Breast epithelium (tissue), 4 donors: ENCODE measurements around the gene ARHGAP26. TPM values are rescaled to one million over a fixed set of nuclear protein-coding genes. Genes with fewer than 3 reads are reported as not detected.

Experiments used
- DNase-seq, 2 donors: peaks; one replicate each; pipeline ENCODE4 v3.0.0-alpha.2; 2019; ENCODE audit warnings: low spot score in 2 of 2
- H3K27ac ChIP-seq, 2 donors: fragments of 200-600 bp; sonication (generic) in 1 of 2; one replicate each; pipeline ENCODE4 v1.5.1; 2016 to 2019; ENCODE audit warnings: mild to moderate bottlenecking in 1 of 2
- H3K27me3 ChIP-seq, 2 donors: fragments of 200-600 bp; sonication (generic) in 1 of 2; one replicate each; pipeline versions ENCODE4 v1.5.1 to v1.6.0; 2017 to 2019; ENCODE audit warnings: control low read depth in 1 of 2, mild to moderate bottlenecking in 1 of 2
- H3K36me3 ChIP-seq: fragments of 200-600 bp; one replicate; pipeline ENCODE4 v1.5.1; 2019
- H3K4me1 ChIP-seq, 2 donors: fragments of 200-600 bp; sonication (generic); one replicate each; pipeline ENCODE4 v1.5.1; 2016 to 2019; ENCODE audit warnings: control low read depth in 1 of 2
- H3K4me3 ChIP-seq, 3 donors: fragments of 200-600 bp; sonication (generic); 1 replicate in 2 of 3; 2 replicates in 1 of 3; pipeline ENCODE4 v1.5.1; 2016 to 2019; ENCODE audit warnings: mild to moderate bottlenecking in 3 of 3, moderate library complexity in 2 of 3
- H3K9me3 ChIP-seq, 2 donors: fragments of 200-600 bp; sonication (generic) in 1 of 2; one replicate each; pipeline ENCODE4 v1.5.1; 2016 to 2019; ENCODE audit warnings: control low read depth in 1 of 2
- POLR2A ChIP-seq: fragments of 450-650 bp; IDR thresholded peaks from one replicate; pipeline ENCODE4 v1.6.1; 2016; ENCODE audit warnings: antibody characterized with exemption, mild to moderate bottlenecking, moderate library complexity
- POLR2AphosphoS5 ChIP-seq, 3 donors: sonication (generic); formaldehyde crosslinking; IDR thresholded peaks; one replicate each; pipeline ENCODE4 v1.6.1; 2017; ENCODE audit warnings: antibody characterized with exemption in 3 of 3
- intact Hi-C: fragments of 100-400 bp; cut with DNase I; formaldehyde crosslinking; loops from one replicate; pipeline ENCODE4 v1.15.1; 2023; ENCODE audit warnings: low total_unique reads
- total RNA-seq, 3 donors: library from RNA; depleted of rRNA; stranded (reverse); fragments of >200 nt; gene quantifications; one replicate each; pipeline ENCODE4 v1.1.0, GENCODE V29; 2016
- TF ChIP-seq, protein P1 (sequence below), 3 donors: fragments of 450-650 bp; IDR thresholded peaks; one replicate each; pipeline ENCODE4 v1.5.1; 2016 to 2017; ENCODE audit warnings: antibody characterized with exemption in 3 of 3, mild to moderate bottlenecking in 3 of 3, moderate library complexity in 3 of 3

ARHGAP26 gene
- total RNA-seq, 3 donors from 2014 or later: 33.1 to 89.0 (median 56.4) TPM

DNA sequence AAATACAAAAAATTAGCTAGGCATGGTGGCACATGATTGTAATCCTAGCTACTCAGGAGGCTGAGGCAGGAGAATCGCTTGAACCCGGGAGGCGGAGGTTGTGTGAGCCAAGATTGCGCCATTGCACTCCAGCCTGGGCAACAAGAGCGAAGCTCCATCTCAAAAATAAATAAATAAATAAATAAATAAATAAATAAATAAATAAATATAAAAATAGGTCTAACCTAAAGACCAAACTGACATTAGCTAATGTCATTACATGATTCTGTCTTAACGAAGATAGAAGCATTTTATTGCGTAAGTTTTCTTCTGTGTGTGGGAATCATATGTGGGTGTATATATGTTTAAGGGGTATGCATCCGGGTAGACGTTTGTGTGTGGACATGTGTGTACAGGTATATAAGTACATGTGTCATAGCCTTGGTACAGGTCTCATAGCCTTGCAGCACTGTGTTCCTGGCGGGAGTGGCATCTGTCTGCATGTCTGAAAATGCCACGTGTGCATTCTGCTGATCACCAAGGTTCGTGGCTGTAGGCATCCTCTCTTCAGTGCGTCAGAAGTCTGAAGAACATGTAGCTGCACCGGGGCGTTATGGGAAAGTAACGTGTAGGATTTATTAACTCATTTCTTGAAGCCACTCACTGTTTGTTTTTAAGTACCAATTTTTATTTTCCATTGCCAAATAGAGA, 335.2 kb downstream of the ARHGAP26 start:
- no peaks in the 10 kb centered on the region for H3K9me3 ChIP-seq
- H3K36me3 ChIP-seq: no peaks in the 10 kb centered on the region
- no peak for DNase-seq
- intact Hi-C loops: no loop called here
- TF ChIP-seq POLR2AphosphoS5 (IDR thresholded peaks at IDR 0.05): no peak
- no peak overlapping the region for H3K27ac ChIP-seq
- H3K4me3 ChIP-seq: no peak overlapping the region
- no peaks in the 10 kb centered on the region for H3K4me1 ChIP-seq
- no peaks in the 10 kb centered on the region for H3K27me3 ChIP-seq

DNA sequence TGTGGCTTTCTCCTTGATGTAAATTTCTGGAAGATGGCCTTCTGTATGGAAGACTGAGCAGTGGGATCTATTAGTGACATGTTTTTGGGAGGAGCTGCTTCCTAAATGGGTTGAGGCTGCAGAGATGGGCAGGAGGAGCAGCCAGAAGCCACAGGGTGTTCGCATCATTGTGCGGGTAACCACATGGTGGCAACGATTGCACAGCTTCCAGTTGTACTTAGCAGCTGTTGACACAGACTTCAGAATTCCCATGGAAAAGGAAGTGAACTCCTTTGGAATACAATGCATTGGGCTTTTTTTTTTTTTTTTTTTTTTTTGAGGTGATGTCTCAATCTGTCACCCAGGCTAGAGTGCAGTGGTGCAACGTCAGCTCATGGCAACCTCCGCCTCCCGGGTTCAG, 336.0 kb downstream of the ARHGAP26 start:
- Histone ChIP-seq H3K9me3 (no peaks in the 10 kb centered on the region), H3K27me3 (no peaks in the 10 kb centered on the region), H3K36me3 (no peaks in the 10 kb centered on the region), H3K4me1 (no peaks in the 10 kb centered on the region), H3K4me3 (no peak overlapping the region), H3K27ac (no peak overlapping the region)
- DNase-seq: no peak
- intact Hi-C loops: no loop called here
- TF ChIP-seq, protein P1, sequence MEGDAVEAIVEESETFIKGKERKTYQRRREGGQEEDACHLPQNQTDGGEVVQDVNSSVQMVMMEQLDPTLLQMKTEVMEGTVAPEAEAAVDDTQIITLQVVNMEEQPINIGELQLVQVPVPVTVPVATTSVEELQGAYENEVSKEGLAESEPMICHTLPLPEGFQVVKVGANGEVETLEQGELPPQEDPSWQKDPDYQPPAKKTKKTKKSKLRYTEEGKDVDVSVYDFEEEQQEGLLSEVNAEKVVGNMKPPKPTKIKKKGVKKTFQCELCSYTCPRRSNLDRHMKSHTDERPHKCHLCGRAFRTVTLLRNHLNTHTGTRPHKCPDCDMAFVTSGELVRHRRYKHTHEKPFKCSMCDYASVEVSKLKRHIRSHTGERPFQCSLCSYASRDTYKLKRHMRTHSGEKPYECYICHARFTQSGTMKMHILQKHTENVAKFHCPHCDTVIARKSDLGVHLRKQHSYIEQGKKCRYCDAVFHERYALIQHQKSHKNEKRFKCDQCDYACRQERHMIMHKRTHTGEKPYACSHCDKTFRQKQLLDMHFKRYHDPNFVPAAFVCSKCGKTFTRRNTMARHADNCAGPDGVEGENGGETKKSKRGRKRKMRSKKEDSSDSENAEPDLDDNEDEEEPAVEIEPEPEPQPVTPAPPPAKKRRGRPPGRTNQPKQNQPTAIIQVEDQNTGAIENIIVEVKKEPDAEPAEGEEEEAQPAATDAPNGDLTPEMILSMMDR (IDR thresholded peaks at IDR 0.05): no peak
- no peak for TF ChIP-seq POLR2A
- TF ChIP-seq POLR2AphosphoS5 (IDR thresholded peaks at IDR 0.05): no peak

DNA sequence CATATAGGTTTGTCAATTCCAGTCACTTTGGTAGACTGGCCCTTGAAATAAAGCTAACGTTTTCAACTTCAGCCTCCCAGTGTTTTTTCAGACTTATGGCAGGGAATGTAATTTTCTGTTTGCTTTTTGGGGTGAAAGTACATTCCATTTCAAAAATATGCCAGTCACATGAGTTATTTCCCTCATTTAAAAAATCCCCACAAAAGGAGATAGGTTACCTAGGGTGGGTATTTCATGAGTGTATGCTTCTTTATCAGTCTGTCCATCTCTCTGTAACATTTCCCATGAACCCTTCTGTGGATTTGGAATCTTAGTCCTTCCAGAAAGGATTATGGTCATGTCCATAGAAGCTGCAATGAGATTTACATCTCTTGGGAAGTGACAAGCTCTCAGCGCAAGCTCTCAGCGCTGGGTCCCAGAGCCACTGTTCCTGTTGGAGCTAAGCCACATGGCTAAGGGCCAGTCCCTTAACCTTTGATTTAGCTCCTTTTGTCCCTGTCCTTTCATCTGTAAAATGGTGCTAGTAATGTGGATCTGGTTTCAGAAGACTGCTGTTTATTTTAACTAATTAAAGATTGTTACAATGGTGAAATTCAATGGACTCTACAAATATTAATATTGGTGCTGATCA, 338.4 kb downstream of the ARHGAP26 start:
- no peak overlapping the region for H3K27ac ChIP-seq
- H3K36me3 ChIP-seq: no peaks in the 10 kb centered on the region
- TF ChIP-seq POLR2AphosphoS5 (IDR thresholded peaks at IDR 0.05): no peak
- TF ChIP-seq, protein P1 (IDR thresholded peaks at IDR 0.05): no peak
- no peak for TF ChIP-seq POLR2A
- H3K4me3 ChIP-seq: no peak overlapping the region
- H3K4me1 ChIP-seq: no peaks in the 10 kb centered on the region
- DNase-seq: peak in 1 of 2 donors; percentile 56
- H3K9me3 ChIP-seq: no peaks in the 10 kb centered on the region
- intact Hi-C loops: no loop called here
- no peaks in the 10 kb centered on the region for H3K27me3 ChIP-seq

- intact Hi-C loops: no loop called here
- no peaks in the 10 kb centered on the region for H3K36me3 ChIP-seq
- no peak overlapping the region for H3K4me3 ChIP-seq
- no peaks in the 10 kb centered on the region for H3K4me1 ChIP-seq
- no peak for DNase-seq
- no peak for TF ChIP-seq POLR2AphosphoS5 (IDR thresholded peaks at IDR 0.05)
- TF ChIP-seq, protein P1 (IDR thresholded peaks at IDR 0.05): no peak
- TF ChIP-seq POLR2A: no peak
- H3K27ac ChIP-seq: no peak overlapping the region
- H3K9me3 ChIP-seq: no peaks in the 10 kb centered on the region
- no peaks in the 10 kb centered on the region for H3K27me3 ChIP-seq
Measured at GRCh38 chr5:143110591-143110990, 340.4 kb downstream of the ARHGAP26 start.

DNA sequence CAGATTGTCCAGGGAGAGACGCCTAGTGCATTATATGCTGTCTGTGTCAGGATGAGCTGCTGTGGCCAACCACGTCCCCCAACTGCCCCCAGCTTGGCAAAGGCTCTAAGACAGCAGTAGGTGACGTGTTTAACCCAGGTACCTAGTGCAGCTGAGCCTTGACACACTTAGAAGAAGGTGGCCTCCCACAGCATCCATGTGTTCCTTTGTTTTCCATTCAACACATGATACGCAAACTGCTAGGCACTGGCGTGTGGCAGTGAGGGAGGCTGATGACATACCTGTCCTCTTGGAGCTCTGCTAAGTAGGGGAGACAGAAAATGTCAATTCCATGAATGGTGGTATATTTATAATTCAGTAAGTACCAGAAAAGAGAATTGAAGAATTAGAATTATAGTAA, 341.6 kb downstream of the ARHGAP26 start:
- Histone ChIP-seq H3K36me3 (no peaks in the 10 kb centered on the region), H3K4me1 (no peaks in the 10 kb centered on the region), H3K27ac (no peak overlapping the region), H3K4me3 (no peak overlapping the region), H3K9me3 (no peaks in the 10 kb centered on the region), H3K27me3 (no peaks in the 10 kb centered on the region)
- intact Hi-C loops: no loop called here
- no peak for DNase-seq
- TF ChIP-seq POLR2A: no peak
- no peak for TF ChIP-seq POLR2AphosphoS5 (IDR thresholded peaks at IDR 0.05)
- TF ChIP-seq, protein P1 (IDR thresholded peaks at IDR 0.05): no peak
